H1 (cell line): ENCODE data around the gene TNFAIP8. TPM values are rescaled to one million over a fixed set of nuclear protein-coding genes. Genes with fewer than 3 reads are reported as not detected.

Source experiments
- CTCF ChIA-PET: fragments of 300-600 bp; sonication (Branson Sonifier 250); formaldehyde crosslinking; loops from one replicate; lab custom pipeline; 2021; ENCODE audit not compliant: partially characterized antibody; lab: Charles Lee
- POLR2A ChIA-PET: fragments of 300-600 bp; sonication (Branson Sonifier 250); formaldehyde crosslinking; loops from one replicate; lab custom pipeline; 2021; ENCODE audit warnings: inconsistent platforms; ENCODE audit not compliant: partially characterized antibody; lab: Charles Lee
- DNase-seq, 2 experiments: peaks; one replicate each; pipeline versions ENCODE4 v3.0.0 to v3.0.0-alpha.2; 2010 to 2022; ENCODE audit warnings: low spot score in 2 of 2, low read depth in 1 of 2, mixed read lengths in 1 of 2
- FAIRE-seq: peaks from 2 replicates; lab custom pipeline; 2011; peaks lifted over from hg19 to GRCh38; lab: Jason Lieb, UNC
- H2AFZ ChIP-seq: 2 replicates; pipeline ENCODE4 v1.8.1; 2012; ENCODE audit warnings: low read length, inconsistent platforms
- H2AK5ac ChIP-seq: 2 replicates; pipeline ENCODE4 v1.6.1; 2013; ENCODE audit warnings: low read depth, low read length
- H2BK120ac ChIP-seq: replicated peaks from 2 replicates; pipeline ENCODE3; 2013; ENCODE audit warnings: low read depth, low read length, inconsistent platforms
- H2BK12ac ChIP-seq: 2 replicates; pipeline ENCODE4 v1.6.1; 2013; ENCODE audit warnings: low read depth, low read length
- H2BK15ac ChIP-seq: 2 replicates; pipeline ENCODE4 v1.6.1; 2013; ENCODE audit warnings: low read length
- H2BK20ac ChIP-seq: 2 replicates; pipeline ENCODE4 v1.6.1; 2013; ENCODE audit warnings: low read length
- H2BK5ac ChIP-seq: 2 replicates; pipeline ENCODE4 v1.6.1; 2013; ENCODE audit warnings: low read depth, low read length
- H3K14ac ChIP-seq: 2 replicates; pipeline ENCODE4 v1.6.1; 2013; ENCODE audit warnings: inconsistent platforms; ENCODE audit not compliant: insufficient read length
- H3K18ac ChIP-seq: 2 replicates; pipeline ENCODE4 v1.6.1; 2013; ENCODE audit warnings: low read length; ENCODE audit errors: extremely low read depth
- H3K23ac ChIP-seq: 2 replicates; pipeline ENCODE4 v1.6.1; 2013; ENCODE audit warnings: inconsistent platforms; ENCODE audit not compliant: insufficient read length
- H3K23me2 ChIP-seq: 2 replicates; pipeline ENCODE4 v1.6.1; 2013; ENCODE audit warnings: low read depth, low read length
- H3K27ac ChIP-seq: 2 replicates; pipeline ENCODE4 v1.6.1; 2011; ENCODE audit warnings: low read depth, low read length, inconsistent platforms
- H3K27me3 ChIP-seq, 4 experiments: replicated peaks in 1 of 4; 1 replicate in 1 of 4; 2 replicates in 3 of 4; pipeline versions ENCODE4 v1.6.1 to v1.8.1; 2011 to 2013; ENCODE audit warnings: low read length in 3 of 4, mild to moderate bottlenecking in 3 of 4, inconsistent platforms in 2 of 4, mixed read lengths in 2 of 4, moderate library complexity in 1 of 4; ENCODE audit not compliant: control insufficient read depth in 3 of 4, insufficient read depth in 3 of 4; ENCODE audit errors: extremely low read depth in 1 of 4
- H3K36me3 ChIP-seq, 4 experiments: 2 replicates each; pipeline versions ENCODE4 v1.6.1 to v1.8.1; 2011 to 2013; ENCODE audit warnings: mild to moderate bottlenecking in 4 of 4, low read length in 3 of 4, moderate library complexity in 2 of 4, control low read depth in 1 of 4, inconsistent platforms in 1 of 4; ENCODE audit not compliant: insufficient read depth in 4 of 4, control insufficient read depth in 2 of 4
- H3K4ac ChIP-seq: replicated peaks from 2 replicates; pipeline ENCODE3; 2013; ENCODE audit warnings: low read length, low read depth, mixed read lengths, inconsistent platforms; ENCODE audit not compliant: insufficient read length
- H3K4me1 ChIP-seq, 4 experiments: replicated peaks in 1 of 4; 1 replicate in 1 of 4; 2 replicates in 3 of 4; pipeline versions ENCODE4 v1.6.1 to v1.8.1; 2011 to 2013; ENCODE audit warnings: low read length in 3 of 4, inconsistent platforms in 2 of 4, mixed read lengths in 1 of 4; ENCODE audit not compliant: insufficient read depth in 4 of 4, control insufficient read depth in 3 of 4
- H3K4me2 ChIP-seq, 2 experiments: 2 replicates each; pipeline versions ENCODE4 v1.6.1 to v1.8.1; 2011 to 2013; ENCODE audit warnings: low read depth in 2 of 2, low read length in 2 of 2, control low read depth in 1 of 2, inconsistent platforms in 1 of 2, mild to moderate bottlenecking in 1 of 2; ENCODE audit not compliant: insufficient read depth in 1 of 2
- H3K4me3 ChIP-seq, 4 experiments: fragments of 200-600, 300-600 bp in 1 of 4; sonication (generic), shearing (Covaris generic), sonication (Bioruptor Twin) in 1 of 4; 2 replicates each; pipeline versions ENCODE4 v1.5.1 to v1.8.1; 2011 to 2016; ENCODE audit warnings: low read length in 4 of 4, low read depth in 3 of 4, control low read depth in 2 of 4, inconsistent platforms in 2 of 4, mild to moderate bottlenecking in 2 of 4, mixed read lengths in 1 of 4, moderate library complexity in 1 of 4; ENCODE audit not compliant: insufficient read depth in 2 of 4; ENCODE audit errors: extremely low read depth in 1 of 4
- H3K56ac ChIP-seq: replicated peaks from 2 replicates; pipeline ENCODE3; 2013; ENCODE audit warnings: low read depth, mild to moderate bottlenecking, mixed read lengths, low read length, inconsistent platforms; ENCODE audit not compliant: insufficient read length
- H3K79me1 ChIP-seq: 2 replicates; pipeline ENCODE4 v1.6.1; 2013; ENCODE audit warnings: low read depth, low read length, control low read depth
- H3K79me2 ChIP-seq, 2 experiments: 2 replicates each; pipeline versions ENCODE4 v1.6.1 to v1.8.1; 2012 to 2013; ENCODE audit warnings: low read length in 2 of 2, mild to moderate bottlenecking in 2 of 2, inconsistent platforms in 1 of 2; ENCODE audit not compliant: insufficient read depth in 2 of 2, control insufficient read depth in 1 of 2
- H3K9ac ChIP-seq, 4 experiments: replicated peaks in 1 of 4; 1 replicate in 1 of 4; 2 replicates in 3 of 4; pipeline versions ENCODE4 v1.6.1 to v1.8.1; 2011 to 2013; ENCODE audit warnings: low read depth in 3 of 4, low read length in 3 of 4, control low read depth in 2 of 4, mild to moderate bottlenecking in 2 of 4, moderate library complexity in 2 of 4, inconsistent platforms in 1 of 4; ENCODE audit errors: extremely low read depth in 1 of 4
- H3K9me3 ChIP-seq, 2 experiments: 2 replicates each; pipeline versions ENCODE4 v1.6.1 to v1.8.1; 2012 to 2013; ENCODE audit warnings: mild to moderate bottlenecking in 2 of 2, moderate library complexity in 2 of 2, control low read depth in 1 of 2, inconsistent platforms in 1 of 2, low read depth in 1 of 2, low read length in 1 of 2, mixed read lengths in 1 of 2; ENCODE audit not compliant: insufficient read depth in 2 of 2
- H4K20me1 ChIP-seq, 2 experiments: replicated peaks in 1 of 2; 2 replicates each; pipeline versions ENCODE3 to v1.8.1; 2011 to 2013; ENCODE audit warnings: inconsistent platforms in 2 of 2, low read length in 2 of 2, mild to moderate bottlenecking in 1 of 2; ENCODE audit not compliant: insufficient read depth in 2 of 2, control insufficient read depth in 1 of 2
- H4K5ac ChIP-seq: 2 replicates; pipeline ENCODE4 v1.6.1; 2013; ENCODE audit warnings: low read length, low read depth, mixed read lengths, inconsistent platforms; ENCODE audit not compliant: insufficient read length
- H4K8ac ChIP-seq: 2 replicates; pipeline ENCODE4 v1.8.0; 2013; ENCODE audit warnings: mild to moderate bottlenecking, moderate library complexity, low read length, inconsistent platforms; ENCODE audit not compliant: insufficient read depth; ENCODE audit errors: extremely low read depth
- H4K91ac ChIP-seq: replicated peaks from 2 replicates; pipeline ENCODE3; 2013; ENCODE audit warnings: low read length, mixed read lengths, inconsistent platforms; ENCODE audit not compliant: insufficient read length
- KDM4A ChIP-seq: IDR thresholded peaks from one replicate; pipeline ENCODE4 v1.7.1; 2012; ENCODE audit warnings: low read depth, mild to moderate bottlenecking, moderate library complexity, low read length, inconsistent platforms; ENCODE audit not compliant: severe bottlenecking
- KDM5A ChIP-seq: fragments of 200-600 bp; IDR thresholded peaks from 2 replicates; pipeline ENCODE4 v1.7.1; 2012; ENCODE audit warnings: mild to moderate bottlenecking, low read length, inconsistent platforms, mixed read lengths
- PHF8 ChIP-seq: fragments of 200-600 bp; sonication (generic); conservative IDR thresholded peaks from 2 replicates; pipeline ENCODE4 v1.7.1; 2012; ENCODE audit warnings: low read depth, mild to moderate bottlenecking, inconsistent platforms, low read length, moderate library complexity
- SIRT6 ChIP-seq: IDR thresholded peaks from one replicate; pipeline ENCODE4 v1.7.1; 2012; ENCODE audit warnings: low read length, inconsistent platforms
- SIX5 ChIP-seq: IDR thresholded peaks from 2 replicates; pipeline ENCODE4 v1.6.1; 2011; ENCODE audit warnings: mild to moderate bottlenecking, low read depth, low read length
- SP1 ChIP-seq: IDR thresholded peaks from 2 replicates; pipeline ENCODE4 v1.6.1; 2011; ENCODE audit warnings: low read depth, low read length
- TCF12 ChIP-seq: IDR thresholded peaks from 2 replicates; pipeline ENCODE4 v1.6.1; 2011; ENCODE audit warnings: low read depth, mild to moderate bottlenecking, low read length
- TEAD4 ChIP-seq: IDR thresholded peaks from 2 replicates; pipeline ENCODE4 v1.6.1; 2012; ENCODE audit warnings: low read depth, low read length, inconsistent platforms, mixed read lengths
- whole genome bisulfite sequencing, 2 experiments: shearing (Covaris generic) in 1 of 2; methylation state at CpG; one replicate each; pipeline versions ENCODE4 v1.1.6 to v1.1.7; 2013 to 2015; ENCODE audit warnings: low lambda C conversion rate in 2 of 2, mixed read lengths in 2 of 2, inconsistent platforms in 1 of 2, low coverage in 1 of 2, missing lambda C conversion rate in 1 of 2; ENCODE audit not compliant: insufficient replicate concordance in 2 of 2, insufficient coverage in 1 of 2, insufficient read length in 1 of 2; ENCODE audit errors: extremely low coverage in 1 of 2, missing lambda C conversion rate in 1 of 2; 5-methylcytosine and 5-hydroxymethylcytosine counted together
- polyA plus RNA-seq, 7 experiments: library from polyadenylated mRNA; depleted of rRNA in 3 of 7; stranded (reverse) in 5 of 7; unstranded in 2 of 7; fragments of >200 nt in 5 of 7; fragments of 200-250 nt in 2 of 7; gene quantifications; 1 replicate in 5 of 7; 2 replicates in 1 of 7; 4 replicates in 1 of 7; pipeline versions ENCODE4 v1.2.1 to v1.2.3, GENCODE V29; 2011 to 2013; ENCODE audit warnings: missing spikeins in 2 of 7, mixed read lengths in 2 of 7
- total RNA-seq: library from RNA; stranded (reverse); fragmentation: NEBNext Ultra II Directional; extraction: Animal tissue kit (Norgen Biotek cat#: 25700); gene quantifications from 2 replicates; pipeline ENCODE4 v1.2.1, GENCODE V29; 2021
- TF ChIP-seq, protein P1 (sequence below): IDR thresholded peaks from 2 replicates; pipeline ENCODE4 v1.6.1; 2011; ENCODE audit warnings: low read length, improper control_type of control experiment
- TF ChIP-seq, protein P2 (sequence below), 3 experiments: IDR thresholded peaks; 1 replicate in 2 of 3; 2 replicates in 1 of 3; pipeline versions ENCODE4 v1.5.1 to v1.6.1; 2011; ENCODE audit warnings: low read length in 3 of 3, mild to moderate bottlenecking in 3 of 3, inconsistent platforms in 2 of 3, low read depth in 1 of 3, moderate library complexity in 1 of 3; ENCODE audit not compliant: insufficient read depth in 1 of 3; ENCODE audit errors: control extremely low read depth in 1 of 3

TNFAIP8 gene
- total and polyA plus RNA-seq, 2 of the 8 experiments (the other 6 are each of a cell fraction or from before 2014, with no cell fraction given) = 12.4 to 19.3 TPM

DNA sequence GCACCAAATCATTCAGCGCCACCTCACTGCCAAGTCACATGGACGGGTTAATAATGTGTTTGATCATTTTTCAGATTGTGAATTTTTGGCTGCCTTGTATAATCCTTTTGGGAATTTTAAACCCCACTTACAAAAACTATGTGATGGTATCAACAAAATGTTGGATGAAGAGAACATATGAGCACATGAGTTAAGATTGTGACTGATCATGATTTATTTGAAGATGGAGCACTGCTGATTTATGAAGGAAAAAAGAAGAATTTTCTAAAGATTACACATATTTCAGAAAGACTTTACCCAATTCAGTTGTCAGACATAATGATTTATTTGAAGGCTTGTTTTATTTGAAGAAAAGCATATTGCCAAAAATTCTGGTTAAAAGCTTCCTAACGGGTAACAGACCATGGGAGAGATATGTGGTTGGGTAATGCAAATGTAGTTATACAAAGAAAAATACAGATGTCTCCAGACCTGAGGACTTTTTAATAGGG is 37.4 kb downstream of the TNFAIP8 start:
- H2AFZ ChIP-seq = no peak overlapping the region
- H3K4me3 ChIP-seq = no peak overlapping the region
- no peak overlapping the region for H3K4me2 ChIP-seq
- no peak overlapping the region for H4K5ac ChIP-seq
- H4K91ac ChIP-seq = no peak overlapping the region
- H3K56ac ChIP-seq = no peak overlapping the region
- H3K27me3 ChIP-seq = no peaks in the 10 kb centered on the region
- no peak overlapping the region for H3K23ac ChIP-seq
- no peak overlapping the region for H4K8ac ChIP-seq
- no peak for FAIRE-seq
- no peak overlapping the region for H3K18ac ChIP-seq
- no peak overlapping the region for H2BK120ac ChIP-seq
- H3K23me2 ChIP-seq = no peaks in the 10 kb centered on the region
- H2AK5ac ChIP-seq = no peak overlapping the region
- H2BK12ac ChIP-seq = no peak overlapping the region
- H3K79me2 ChIP-seq = no peaks in the 10 kb centered on the region
- no peaks in the 10 kb centered on the region for H4K20me1 ChIP-seq
- no peak overlapping the region for H2BK5ac ChIP-seq
- CTCF ChIA-PET = interaction anchor here (0.6 to 3.1 kb wide), 2 partner anchors 19 to 1149 kb away, joined by 3 to 19 read pairs; no protein-coding TSS in a partner anchor
- DNase-seq = no peak
- H3K79me1 ChIP-seq = 0 out of 2 replicates have a peak, but pooled peaks cover 2% of the 10 kb centered on the region
- no peak overlapping the region for H2BK20ac ChIP-seq
- no peak overlapping the region for H3K27ac ChIP-seq
- H3K4ac ChIP-seq = no peak overlapping the region
- H3K9ac ChIP-seq = no peak overlapping the region
- no peak for TF ChIP-seq KDM5A
- no peak for TF ChIP-seq SP1
- TF ChIP-seq TCF12 = no peak
- TF ChIP-seq, protein P1, sequence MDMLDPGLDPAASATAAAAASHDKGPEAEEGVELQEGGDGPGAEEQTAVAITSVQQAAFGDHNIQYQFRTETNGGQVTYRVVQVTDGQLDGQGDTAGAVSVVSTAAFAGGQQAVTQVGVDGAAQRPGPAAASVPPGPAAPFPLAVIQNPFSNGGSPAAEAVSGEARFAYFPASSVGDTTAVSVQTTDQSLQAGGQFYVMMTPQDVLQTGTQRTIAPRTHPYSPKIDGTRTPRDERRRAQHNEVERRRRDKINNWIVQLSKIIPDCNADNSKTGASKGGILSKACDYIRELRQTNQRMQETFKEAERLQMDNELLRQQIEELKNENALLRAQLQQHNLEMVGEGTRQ = no peak
- no peak for TF ChIP-seq SIRT6
- no peak for TF ChIP-seq SIX5
- TF ChIP-seq TEAD4 = no peak
- no peak for TF ChIP-seq PHF8
- no peak for TF ChIP-seq KDM4A
- TF ChIP-seq, protein P2, sequence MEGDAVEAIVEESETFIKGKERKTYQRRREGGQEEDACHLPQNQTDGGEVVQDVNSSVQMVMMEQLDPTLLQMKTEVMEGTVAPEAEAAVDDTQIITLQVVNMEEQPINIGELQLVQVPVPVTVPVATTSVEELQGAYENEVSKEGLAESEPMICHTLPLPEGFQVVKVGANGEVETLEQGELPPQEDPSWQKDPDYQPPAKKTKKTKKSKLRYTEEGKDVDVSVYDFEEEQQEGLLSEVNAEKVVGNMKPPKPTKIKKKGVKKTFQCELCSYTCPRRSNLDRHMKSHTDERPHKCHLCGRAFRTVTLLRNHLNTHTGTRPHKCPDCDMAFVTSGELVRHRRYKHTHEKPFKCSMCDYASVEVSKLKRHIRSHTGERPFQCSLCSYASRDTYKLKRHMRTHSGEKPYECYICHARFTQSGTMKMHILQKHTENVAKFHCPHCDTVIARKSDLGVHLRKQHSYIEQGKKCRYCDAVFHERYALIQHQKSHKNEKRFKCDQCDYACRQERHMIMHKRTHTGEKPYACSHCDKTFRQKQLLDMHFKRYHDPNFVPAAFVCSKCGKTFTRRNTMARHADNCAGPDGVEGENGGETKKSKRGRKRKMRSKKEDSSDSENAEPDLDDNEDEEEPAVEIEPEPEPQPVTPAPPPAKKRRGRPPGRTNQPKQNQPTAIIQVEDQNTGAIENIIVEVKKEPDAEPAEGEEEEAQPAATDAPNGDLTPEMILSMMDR (IDR thresholded peaks at IDR 0.05; ENCODE audit: control extremely low read depth in 1 of 3, insufficient read depth in 1 of 3, low read depth in 1 of 3, low read length in 3 of 3) = no peak
- TF ChIP-seq, all 59 proteins: peak for 0
- H3K36me3 ChIP-seq = no peaks in the 10 kb centered on the region; a peak in 2 of 8 replicates
- H3K9me3 ChIP-seq = no peaks in the 10 kb centered on the region
- POLR2A ChIA-PET = no interaction called here
- 92% methylated on average over 3 of the region's 3 CpGs; no CpG with 5 or more reads in 1 of the 2 experiments for WGBS, 2 experiments
- no peak overlapping the region for H2BK15ac ChIP-seq
- no peak overlapping the region for H3K14ac ChIP-seq
- H3K4me1 ChIP-seq = peaks cover 0 to 12% (median 3%) of the 10 kb centered on the region in 4 experiments; a peak in 2 of 7 replicates
